Uterus (tissue), 2 donors: Measurements from ENCODE around the gene SELENOI.

Source experiments
- CTCF ChIP-seq, 4 experiments: fragments of 200-600 bp in 2 of 4; fragments of 450-650 bp in 2 of 4; sonication (generic) in 2 of 4; IDR thresholded peaks; one replicate each; pipeline ENCODE4 v1.5.1; 2016 to 2019; ENCODE audit warnings: antibody characterized with exemption in 4 of 4, mild to moderate bottlenecking in 2 of 4, moderate library complexity in 1 of 4
- POLR2A ChIP-seq, 2 donors: fragments of 450-650 bp; IDR thresholded peaks; one replicate each; pipeline ENCODE4 v1.6.1; 2016; ENCODE audit warnings: antibody characterized with exemption in 2 of 2, mild to moderate bottlenecking in 1 of 2, moderate library complexity in 1 of 2

- TF ChIP-seq CTCF (IDR thresholded peaks at IDR 0.05) (no peak), POLR2A (IDR thresholded peaks at IDR 0.05) (no peak)
Observed at GRCh38 chr2:26335231-26335630, 10.7 kb upstream of the SELENOI start.
